K562 (cell line): ENCODE measurements around the gene CSNK1D. TPM values are rescaled to one million over a fixed set of nuclear protein-coding genes. Genes with fewer than 3 reads are reported as not detected.

ENCODE experiments used
- FOXJ3 ChIP-seq: sonication (generic); formaldehyde crosslinking; IDR thresholded peaks from 2 replicates; pipeline ENCODE4 v1.4.0; 2020; ENCODE audit warnings: mild to moderate bottlenecking, missing genetic modification reagents
- MYC ChIP-seq, 2 experiments: fragments of 250-450 bp in 1 of 2; sonication (Bioruptor Pico) in 1 of 2; IDR thresholded peaks; 2 replicates each; pipeline versions ENCODE4 v1.5.1 to v1.6.1; 2012 to 2021; ENCODE audit warnings: low read depth in 2 of 2, borderline replicate concordance in 1 of 2, improper control_type of control experiment in 1 of 2, low read length in 1 of 2, mild to moderate bottlenecking in 1 of 2, moderate library complexity in 1 of 2
- PBX2 ChIP-seq, 2 experiments: IDR thresholded peaks in 1 of 2; conservative IDR thresholded peaks in 1 of 2; 2 replicates each; pipeline ENCODE4 v1.6.1; 2016; ENCODE audit warnings: low read depth in 2 of 2, mild to moderate bottlenecking in 1 of 2, missing compliant biosample characterization in 1 of 2, missing genetic modification characterization in 1 of 2, moderate library complexity in 1 of 2
- SREBF2 ChIP-seq: sonication (generic); formaldehyde crosslinking; IDR thresholded peaks from 2 replicates; pipeline ENCODE4 v1.4.0; 2020; ENCODE audit warnings: mild to moderate bottlenecking, missing genetic modification reagents
- polyA plus RNA-seq, 8 experiments: library from polyadenylated mRNA; depleted of rRNA in 4 of 8; stranded (reverse) in 5 of 8; unstranded in 3 of 8; fragments of >200 nt; fragmentation: Nextera tagmentation in 2 of 8; fragmentation: Illumina TruSeq in 1 of 8; extraction: Ambion mirVana in 2 of 8; extraction: Trizol in 1 of 8; gene quantifications; 2 replicates each; pipeline versions ENCODE4 v1.2.1 to v1.2.3, GENCODE V29; 2011 to 2014; ENCODE audit warnings: inconsistent platforms in 1 of 8, missing spikeins in 1 of 8
- total RNA-seq, 7 experiments: library from RNA; depleted of rRNA in 6 of 7; stranded (reverse); fragments of >200 nt in 6 of 7; fragmentation: Illumina TruSeq in 2 of 7; extraction: Trizol in 2 of 7; gene quantifications; 2 replicates each; pipeline versions ENCODE4 v1.2.1 to v1.2.3, GENCODE V29; 2011 to 2021; ENCODE audit warnings: low replicate concordance in 1 of 7
- TF ChIP-seq, protein P1 (sequence below), 2 experiments: fragments of 200-800 bp in 1 of 2; sonication (Bioruptor generic) in 1 of 2; sonication (generic) in 1 of 2; formaldehyde crosslinking in 1 of 2; IDR thresholded peaks in 1 of 2; conservative IDR thresholded peaks in 1 of 2; 2 replicates each; pipeline versions ENCODE4 v1.5.0 to v1.6.1; 2016 to 2020; ENCODE audit warnings: missing compliant biosample characterization in 1 of 2, missing genetic modification characterization in 1 of 2, missing genetic modification reagents in 1 of 2
- TF ChIP-seq, protein P2 (sequence below): fragments of 450-650 bp; IDR thresholded peaks from 2 replicates; pipeline ENCODE4 v1.6.1; 2016; ENCODE audit warnings: mild to moderate bottlenecking, moderate library complexity
- TF ChIP-seq, protein P3 (sequence below): fragments of 250-450 bp; sonication (Bioruptor Pico); IDR thresholded peaks from 2 replicates; pipeline ENCODE4 v1.4.0; 2020

The CSNK1D gene
- total and polyA plus RNA-seq, 9 of the 15 experiments (the other 6 are each of a cell fraction or from before 2014, with no cell fraction given), result 6.5 to 133 (median 41.3) TPM

- TF ChIP-seq, protein P1, sequence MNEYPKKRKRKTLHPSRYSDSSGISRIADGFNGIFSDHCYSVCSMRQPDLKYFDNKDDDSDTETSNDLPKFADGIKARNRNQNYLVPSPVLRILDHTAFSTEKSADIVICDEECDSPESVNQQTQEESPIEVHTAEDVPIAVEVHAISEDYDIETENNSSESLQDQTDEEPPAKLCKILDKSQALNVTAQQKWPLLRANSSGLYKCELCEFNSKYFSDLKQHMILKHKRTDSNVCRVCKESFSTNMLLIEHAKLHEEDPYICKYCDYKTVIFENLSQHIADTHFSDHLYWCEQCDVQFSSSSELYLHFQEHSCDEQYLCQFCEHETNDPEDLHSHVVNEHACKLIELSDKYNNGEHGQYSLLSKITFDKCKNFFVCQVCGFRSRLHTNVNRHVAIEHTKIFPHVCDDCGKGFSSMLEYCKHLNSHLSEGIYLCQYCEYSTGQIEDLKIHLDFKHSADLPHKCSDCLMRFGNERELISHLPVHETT (CRISPR knock-in tag; conservative IDR thresholded peaks at IDR 0.05 in 1 of 2, IDR thresholded peaks at IDR 0.05 in 1 of 2), result peak in 1 of 2 experiments; percentile 65; a peak in 1 of 4 replicates
- TF ChIP-seq FOXJ3 (no peak), SREBF2 (CRISPR knock-in tag) (no peak), PBX2 (CRISPR knock-in tag; IDR thresholded peaks at IDR 0.05; ENCODE audit: low read depth) (no peak), PBX2 (tag; conservative IDR thresholded peaks at IDR 0.05; ENCODE audit: low read depth) (no peak), MYC (IDR thresholded peaks at IDR 0.05; ENCODE audit: low read depth, low read length) (peak; percentile 0; the same call in 1 of the 2 replicates), MYC (CRISPR knock-in tag; IDR thresholded peaks at IDR 0.05; ENCODE audit: borderline replicate concordance, low read depth) (no peak)
- TF ChIP-seq, protein P2, sequence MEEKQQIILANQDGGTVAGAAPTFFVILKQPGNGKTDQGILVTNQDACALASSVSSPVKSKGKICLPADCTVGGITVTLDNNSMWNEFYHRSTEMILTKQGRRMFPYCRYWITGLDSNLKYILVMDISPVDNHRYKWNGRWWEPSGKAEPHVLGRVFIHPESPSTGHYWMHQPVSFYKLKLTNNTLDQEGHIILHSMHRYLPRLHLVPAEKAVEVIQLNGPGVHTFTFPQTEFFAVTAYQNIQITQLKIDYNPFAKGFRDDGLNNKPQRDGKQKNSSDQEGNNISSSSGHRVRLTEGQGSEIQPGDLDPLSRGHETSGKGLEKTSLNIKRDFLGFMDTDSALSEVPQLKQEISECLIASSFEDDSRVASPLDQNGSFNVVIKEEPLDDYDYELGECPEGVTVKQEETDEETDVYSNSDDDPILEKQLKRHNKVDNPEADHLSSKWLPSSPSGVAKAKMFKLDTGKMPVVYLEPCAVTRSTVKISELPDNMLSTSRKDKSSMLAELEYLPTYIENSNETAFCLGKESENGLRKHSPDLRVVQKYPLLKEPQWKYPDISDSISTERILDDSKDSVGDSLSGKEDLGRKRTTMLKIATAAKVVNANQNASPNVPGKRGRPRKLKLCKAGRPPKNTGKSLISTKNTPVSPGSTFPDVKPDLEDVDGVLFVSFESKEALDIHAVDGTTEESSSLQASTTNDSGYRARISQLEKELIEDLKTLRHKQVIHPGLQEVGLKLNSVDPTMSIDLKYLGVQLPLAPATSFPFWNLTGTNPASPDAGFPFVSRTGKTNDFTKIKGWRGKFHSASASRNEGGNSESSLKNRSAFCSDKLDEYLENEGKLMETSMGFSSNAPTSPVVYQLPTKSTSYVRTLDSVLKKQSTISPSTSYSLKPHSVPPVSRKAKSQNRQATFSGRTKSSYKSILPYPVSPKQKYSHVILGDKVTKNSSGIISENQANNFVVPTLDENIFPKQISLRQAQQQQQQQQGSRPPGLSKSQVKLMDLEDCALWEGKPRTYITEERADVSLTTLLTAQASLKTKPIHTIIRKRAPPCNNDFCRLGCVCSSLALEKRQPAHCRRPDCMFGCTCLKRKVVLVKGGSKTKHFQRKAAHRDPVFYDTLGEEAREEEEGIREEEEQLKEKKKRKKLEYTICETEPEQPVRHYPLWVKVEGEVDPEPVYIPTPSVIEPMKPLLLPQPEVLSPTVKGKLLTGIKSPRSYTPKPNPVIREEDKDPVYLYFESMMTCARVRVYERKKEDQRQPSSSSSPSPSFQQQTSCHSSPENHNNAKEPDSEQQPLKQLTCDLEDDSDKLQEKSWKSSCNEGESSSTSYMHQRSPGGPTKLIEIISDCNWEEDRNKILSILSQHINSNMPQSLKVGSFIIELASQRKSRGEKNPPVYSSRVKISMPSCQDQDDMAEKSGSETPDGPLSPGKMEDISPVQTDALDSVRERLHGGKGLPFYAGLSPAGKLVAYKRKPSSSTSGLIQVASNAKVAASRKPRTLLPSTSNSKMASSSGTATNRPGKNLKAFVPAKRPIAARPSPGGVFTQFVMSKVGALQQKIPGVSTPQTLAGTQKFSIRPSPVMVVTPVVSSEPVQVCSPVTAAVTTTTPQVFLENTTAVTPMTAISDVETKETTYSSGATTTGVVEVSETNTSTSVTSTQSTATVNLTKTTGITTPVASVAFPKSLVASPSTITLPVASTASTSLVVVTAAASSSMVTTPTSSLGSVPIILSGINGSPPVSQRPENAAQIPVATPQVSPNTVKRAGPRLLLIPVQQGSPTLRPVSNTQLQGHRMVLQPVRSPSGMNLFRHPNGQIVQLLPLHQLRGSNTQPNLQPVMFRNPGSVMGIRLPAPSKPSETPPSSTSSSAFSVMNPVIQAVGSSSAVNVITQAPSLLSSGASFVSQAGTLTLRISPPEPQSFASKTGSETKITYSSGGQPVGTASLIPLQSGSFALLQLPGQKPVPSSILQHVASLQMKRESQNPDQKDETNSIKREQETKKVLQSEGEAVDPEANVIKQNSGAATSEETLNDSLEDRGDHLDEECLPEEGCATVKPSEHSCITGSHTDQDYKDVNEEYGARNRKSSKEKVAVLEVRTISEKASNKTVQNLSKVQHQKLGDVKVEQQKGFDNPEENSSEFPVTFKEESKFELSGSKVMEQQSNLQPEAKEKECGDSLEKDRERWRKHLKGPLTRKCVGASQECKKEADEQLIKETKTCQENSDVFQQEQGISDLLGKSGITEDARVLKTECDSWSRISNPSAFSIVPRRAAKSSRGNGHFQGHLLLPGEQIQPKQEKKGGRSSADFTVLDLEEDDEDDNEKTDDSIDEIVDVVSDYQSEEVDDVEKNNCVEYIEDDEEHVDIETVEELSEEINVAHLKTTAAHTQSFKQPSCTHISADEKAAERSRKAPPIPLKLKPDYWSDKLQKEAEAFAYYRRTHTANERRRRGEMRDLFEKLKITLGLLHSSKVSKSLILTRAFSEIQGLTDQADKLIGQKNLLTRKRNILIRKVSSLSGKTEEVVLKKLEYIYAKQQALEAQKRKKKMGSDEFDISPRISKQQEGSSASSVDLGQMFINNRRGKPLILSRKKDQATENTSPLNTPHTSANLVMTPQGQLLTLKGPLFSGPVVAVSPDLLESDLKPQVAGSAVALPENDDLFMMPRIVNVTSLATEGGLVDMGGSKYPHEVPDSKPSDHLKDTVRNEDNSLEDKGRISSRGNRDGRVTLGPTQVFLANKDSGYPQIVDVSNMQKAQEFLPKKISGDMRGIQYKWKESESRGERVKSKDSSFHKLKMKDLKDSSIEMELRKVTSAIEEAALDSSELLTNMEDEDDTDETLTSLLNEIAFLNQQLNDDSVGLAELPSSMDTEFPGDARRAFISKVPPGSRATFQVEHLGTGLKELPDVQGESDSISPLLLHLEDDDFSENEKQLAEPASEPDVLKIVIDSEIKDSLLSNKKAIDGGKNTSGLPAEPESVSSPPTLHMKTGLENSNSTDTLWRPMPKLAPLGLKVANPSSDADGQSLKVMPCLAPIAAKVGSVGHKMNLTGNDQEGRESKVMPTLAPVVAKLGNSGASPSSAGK, result peak; percentile 90
- TF ChIP-seq, protein P3, sequence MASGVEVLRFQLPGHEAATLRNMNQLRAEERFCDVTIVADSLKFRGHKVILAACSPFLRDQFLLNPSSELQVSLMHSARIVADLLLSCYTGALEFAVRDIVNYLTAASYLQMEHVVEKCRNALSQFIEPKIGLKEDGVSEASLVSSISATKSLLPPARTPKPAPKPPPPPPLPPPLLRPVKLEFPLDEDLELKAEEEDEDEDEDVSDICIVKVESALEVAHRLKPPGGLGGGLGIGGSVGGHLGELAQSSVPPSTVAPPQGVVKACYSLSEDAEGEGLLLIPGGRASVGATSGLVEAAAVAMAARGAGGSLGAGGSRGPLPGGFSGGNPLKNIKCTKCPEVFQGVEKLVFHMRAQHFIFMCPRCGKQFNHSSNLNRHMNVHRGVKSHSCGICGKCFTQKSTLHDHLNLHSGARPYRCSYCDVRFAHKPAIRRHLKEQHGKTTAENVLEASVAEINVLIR (CRISPR knock-in tag), result no peak
Observed at GRCh38 chr17:82217530-82218204, 55.8 kb downstream of the CSNK1D start (continued).
